Mesothelial cell of epicardium (in vitro differentiated cells): ENCODE measurements around the gene LGI2. TPM values are rescaled to one million over a fixed set of nuclear protein-coding genes. Genes with fewer than 3 reads are reported as not detected.
"Not testable (repeated sequence)": the region's sequence is repeated elsewhere in the genome, so short reads cannot be mapped to it uniquely, and the experiment has no call there.

Experiments
- DNase-seq, 2 experiments: peaks; one replicate each; pipeline ENCODE4 v3.0.0; 2021; ENCODE audit warnings: low spot score in 2 of 2; ENCODE audit not compliant: unreplicated experiment in 2 of 2
- H3K27ac Mint-ChIP-seq: 2 replicates; pipeline ENCODE4 v1.8.0; 2021; ENCODE audit warnings: mixed read lengths
- H3K27me3 Mint-ChIP-seq: 2 replicates; pipeline ENCODE4 v1.8.0; 2021; ENCODE audit warnings: low read depth, mixed read lengths
- H3K36me3 Mint-ChIP-seq: 2 replicates; pipeline ENCODE4 v1.8.0; 2021; ENCODE audit warnings: mixed read lengths
- H3K4me1 Mint-ChIP-seq: 2 replicates; pipeline ENCODE4 v1.8.0; 2021; ENCODE audit warnings: mixed read lengths
- H3K4me3 Mint-ChIP-seq: 2 replicates; pipeline ENCODE4 v1.8.0; 2021; ENCODE audit warnings: mild to moderate bottlenecking, moderate library complexity, mixed read lengths
- H3K9me3 Mint-ChIP-seq: 2 replicates; pipeline ENCODE4 v1.8.0; 2021; ENCODE audit warnings: mixed read lengths
- total RNA-seq: library from RNA; stranded (reverse); gene quantifications from 3 replicates; pipeline ENCODE4 v1.2.1, GENCODE V29; 2021
- TF ChIP-seq, protein P1 (sequence below): fragments of 200-600 bp; sonication (generic); IDR thresholded peaks from one replicate; pipeline ENCODE4 v1.5.0; 2021; ENCODE audit warnings: antibody characterized with exemption; ENCODE audit not compliant: unreplicated experiment

The LGI2 gene
- total RNA-seq, 1 donor from 2014 or later, result 4.5 TPM

DNA sequence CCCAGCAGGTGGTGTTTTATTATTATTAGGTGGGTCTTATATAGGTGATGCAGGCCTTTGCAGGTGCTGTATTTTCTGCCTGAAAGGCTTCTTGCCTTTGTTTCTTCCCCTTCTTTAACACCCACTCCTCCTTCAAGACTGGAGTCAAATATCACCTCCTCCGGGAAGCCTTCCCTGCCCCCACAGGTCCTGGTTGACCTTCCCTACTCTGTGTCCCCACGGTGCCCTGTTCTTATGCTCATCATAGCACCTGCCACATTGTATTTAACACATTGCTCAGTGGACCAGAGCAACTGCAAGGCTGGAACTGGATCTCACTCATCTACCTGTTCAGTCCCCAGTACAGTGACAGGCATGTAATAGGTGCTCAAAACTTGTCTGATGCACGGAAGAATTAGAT lies 39.8 kb upstream of the LGI2 start:
- no peak overlapping the region for H3K27ac Mint-ChIP-seq
- TF ChIP-seq, protein P1, sequence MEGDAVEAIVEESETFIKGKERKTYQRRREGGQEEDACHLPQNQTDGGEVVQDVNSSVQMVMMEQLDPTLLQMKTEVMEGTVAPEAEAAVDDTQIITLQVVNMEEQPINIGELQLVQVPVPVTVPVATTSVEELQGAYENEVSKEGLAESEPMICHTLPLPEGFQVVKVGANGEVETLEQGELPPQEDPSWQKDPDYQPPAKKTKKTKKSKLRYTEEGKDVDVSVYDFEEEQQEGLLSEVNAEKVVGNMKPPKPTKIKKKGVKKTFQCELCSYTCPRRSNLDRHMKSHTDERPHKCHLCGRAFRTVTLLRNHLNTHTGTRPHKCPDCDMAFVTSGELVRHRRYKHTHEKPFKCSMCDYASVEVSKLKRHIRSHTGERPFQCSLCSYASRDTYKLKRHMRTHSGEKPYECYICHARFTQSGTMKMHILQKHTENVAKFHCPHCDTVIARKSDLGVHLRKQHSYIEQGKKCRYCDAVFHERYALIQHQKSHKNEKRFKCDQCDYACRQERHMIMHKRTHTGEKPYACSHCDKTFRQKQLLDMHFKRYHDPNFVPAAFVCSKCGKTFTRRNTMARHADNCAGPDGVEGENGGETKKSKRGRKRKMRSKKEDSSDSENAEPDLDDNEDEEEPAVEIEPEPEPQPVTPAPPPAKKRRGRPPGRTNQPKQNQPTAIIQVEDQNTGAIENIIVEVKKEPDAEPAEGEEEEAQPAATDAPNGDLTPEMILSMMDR, result no peak
- H3K9me3 Mint-ChIP-seq, result no peaks in the 10 kb centered on the region

DNA sequence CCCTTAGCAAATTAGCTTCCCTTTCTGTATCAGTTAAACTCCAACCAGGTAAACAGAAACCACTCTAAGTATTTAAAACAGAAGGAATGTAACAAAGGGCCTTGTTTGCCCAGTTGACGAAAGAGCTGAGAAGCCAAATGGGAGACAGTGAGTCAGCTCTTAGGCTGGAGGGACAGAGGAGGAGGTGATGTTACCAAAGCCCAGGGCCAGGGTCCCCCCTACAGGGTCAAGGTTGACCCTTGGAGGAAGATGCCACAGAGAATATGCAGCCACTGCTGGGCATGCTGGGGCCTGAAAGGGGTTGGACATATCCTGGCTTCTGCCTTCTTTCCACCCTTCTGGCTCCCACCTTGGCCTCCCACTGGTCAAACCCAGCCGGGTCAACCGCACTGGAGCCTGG lies 38.3 kb upstream of the LGI2 start:
- H3K9me3 Mint-ChIP-seq, result no peaks in the 10 kb centered on the region
- H3K27me3 Mint-ChIP-seq, result no peaks in the 10 kb centered on the region
- TF ChIP-seq, protein P1, result no peak
- no peaks in the 10 kb centered on the region for H3K36me3 Mint-ChIP-seq
- no peak overlapping the region for H3K27ac Mint-ChIP-seq
- no peak overlapping the region for H3K4me3 Mint-ChIP-seq
- DNase-seq, result no peak
- no peaks in the 10 kb centered on the region for H3K4me1 Mint-ChIP-seq

More for the DNA sequence above, 39.8 kb upstream of the LGI2 start:
- H3K4me3 Mint-ChIP-seq, result no peak overlapping the region
- no peaks in the 10 kb centered on the region for H3K36me3 Mint-ChIP-seq
- no peak for DNase-seq
- peaks cover 1% of the 10 kb centered on the region for H3K4me1 Mint-ChIP-seq
- no peaks in the 10 kb centered on the region for H3K27me3 Mint-ChIP-seq

DNA sequence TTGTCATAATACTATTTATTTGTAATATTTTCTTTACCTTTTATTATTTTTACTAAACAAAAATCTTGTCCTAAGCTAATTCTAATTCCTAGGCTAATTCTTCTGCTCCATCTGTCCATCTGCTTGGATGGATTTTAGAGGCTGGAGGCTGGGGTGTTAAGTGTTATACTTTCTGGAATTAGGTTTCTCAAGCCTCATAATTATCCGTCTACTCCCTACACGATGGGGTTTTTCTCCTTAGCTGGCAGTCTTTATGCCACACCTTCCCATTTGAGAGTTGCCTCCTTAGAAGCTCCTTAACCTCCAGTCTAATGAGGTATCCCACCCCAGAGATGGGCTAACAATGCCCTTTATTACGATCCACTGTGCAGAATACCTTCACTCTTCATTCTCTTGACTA lies 37.6 kb upstream of the LGI2 start:
- H3K4me3 Mint-ChIP-seq, result no peak overlapping the region
- no peak overlapping the region for H3K27ac Mint-ChIP-seq
- H3K36me3 Mint-ChIP-seq, result no peaks in the 10 kb centered on the region
- no peaks in the 10 kb centered on the region for H3K4me1 Mint-ChIP-seq
- no peaks in the 10 kb centered on the region for H3K27me3 Mint-ChIP-seq
- H3K9me3 Mint-ChIP-seq, result no peaks in the 10 kb centered on the region
- no peak for DNase-seq
- TF ChIP-seq, protein P1, result no peak

DNA sequence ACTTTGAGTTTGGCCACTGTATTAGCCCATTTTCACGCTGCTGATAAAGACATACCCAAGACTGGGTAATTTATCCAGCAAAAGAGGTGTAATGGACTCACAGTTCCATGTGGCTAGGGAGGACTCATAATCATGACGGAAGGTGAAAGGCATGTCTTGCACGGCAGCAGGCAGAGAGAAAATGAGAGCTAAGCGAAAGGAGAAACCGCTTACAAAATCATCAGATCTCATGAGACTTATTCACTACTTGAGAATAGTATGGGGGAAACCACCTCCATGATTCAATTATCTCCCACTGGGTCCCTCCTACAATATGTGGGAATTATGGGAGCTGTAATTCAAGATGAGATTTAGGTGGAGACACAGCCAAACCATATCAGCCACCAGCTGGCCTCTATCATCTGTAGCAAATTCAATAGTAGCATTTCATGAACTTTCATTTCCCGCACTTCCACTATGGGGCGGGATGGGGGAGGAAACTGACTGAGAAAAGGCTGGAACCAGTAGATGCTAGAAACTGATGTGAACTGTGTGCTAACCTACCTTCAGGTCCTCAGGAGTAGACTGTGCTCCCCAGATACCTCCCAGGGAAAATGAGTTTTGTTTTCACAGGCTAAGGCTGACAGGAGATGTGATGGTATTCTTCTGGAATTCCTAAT lies 35.3 kb upstream of the LGI2 start:
- Mint-ChIP-seq H3K4me3 (no peak overlapping the region), H3K27me3 (peaks cover 6% of the 10 kb centered on the region), H3K27ac (no peak overlapping the region), H3K36me3 (no peaks in the 10 kb centered on the region), H3K9me3 (no peaks in the 10 kb centered on the region), H3K4me1 (peaks cover 2% of the 10 kb centered on the region)
- no peak for DNase-seq
- TF ChIP-seq, protein P1, result no peak

DNA sequence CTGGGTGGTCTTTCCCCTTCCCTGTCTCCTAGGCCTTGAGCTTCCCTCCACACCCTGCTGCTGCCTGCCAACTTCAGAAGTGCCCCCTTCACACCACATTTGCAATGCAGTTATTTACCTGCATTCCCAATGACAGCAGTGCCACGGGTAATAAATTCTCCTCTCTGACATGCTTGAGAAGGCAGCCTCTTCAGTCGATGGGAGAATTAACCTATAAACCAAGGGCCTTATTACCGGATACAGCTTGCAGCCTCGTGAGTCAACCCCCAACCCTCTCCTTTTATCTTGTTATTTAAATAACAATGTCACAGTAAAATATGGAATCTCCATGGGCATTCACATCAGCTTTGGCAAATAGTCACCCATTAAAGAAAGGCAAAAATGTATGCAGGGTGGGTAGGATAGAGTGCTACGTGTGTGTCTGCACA lies 34.7 kb upstream of the LGI2 start:
- DNase-seq, result no peak
- TF ChIP-seq, protein P1, result no peak
- H3K4me3 Mint-ChIP-seq, result no peak overlapping the region
- no peaks in the 10 kb centered on the region for H3K9me3 Mint-ChIP-seq
- no peak overlapping the region for H3K27ac Mint-ChIP-seq
- peaks cover 6% of the 10 kb centered on the region for H3K27me3 Mint-ChIP-seq
- H3K4me1 Mint-ChIP-seq, result peaks cover 8% of the 10 kb centered on the region
- no peaks in the 10 kb centered on the region for H3K36me3 Mint-ChIP-seq

DNA sequence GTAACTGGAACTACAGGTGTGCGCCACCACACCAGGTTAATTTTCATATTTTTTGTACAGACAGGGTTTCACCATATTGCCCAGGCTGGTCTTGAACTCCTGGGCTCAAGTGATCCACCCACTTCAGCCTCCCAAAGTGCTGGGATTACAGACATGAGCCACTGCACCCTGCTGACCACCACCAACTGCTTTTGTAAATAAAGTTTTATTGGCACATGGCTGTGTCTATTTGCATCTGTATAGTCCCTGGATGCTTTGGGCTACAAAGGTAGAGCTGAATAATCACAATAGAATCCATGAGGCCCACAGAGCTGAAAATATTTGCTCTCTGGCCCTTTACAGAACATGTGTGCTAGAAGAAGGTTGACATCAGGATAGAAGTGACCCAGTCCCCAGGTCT lies 33.7 kb upstream of the LGI2 start:
- not testable (repeated sequence) for H3K36me3 Mint-ChIP-seq, H3K27ac Mint-ChIP-seq, DNase-seq, H3K9me3 Mint-ChIP-seq, H3K4me3 Mint-ChIP-seq, H3K27me3 Mint-ChIP-seq
- H3K4me1 Mint-ChIP-seq, result peaks cover 13% of the 10 kb centered on the region
